ENCODE data around the gene COL4A1.

DNA sequence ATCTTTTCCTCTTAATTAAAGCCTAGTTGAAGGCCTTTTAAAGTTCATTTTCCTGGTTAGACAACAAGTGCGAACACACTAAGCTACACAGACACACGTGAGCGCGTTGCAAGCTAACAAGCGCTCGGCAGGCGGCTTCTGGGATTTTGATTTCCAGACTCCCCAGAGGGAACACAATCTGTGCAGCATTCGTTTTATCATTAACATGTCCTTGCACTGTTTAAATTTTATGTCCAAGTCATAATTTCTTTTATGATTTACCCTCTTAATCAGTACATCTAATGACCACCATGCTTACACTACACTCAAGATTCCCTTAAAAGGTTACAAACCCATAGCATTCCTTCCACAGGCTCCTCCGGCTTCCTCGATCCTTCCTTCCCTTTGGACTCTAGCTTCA, 16.8 kb downstream of the COL4A1 start:
- TF ChIP-seq EZH2 (IDR thresholded peaks at IDR 0.05; ENCODE audit: insufficient read depth, poor library complexity, severe bottlenecking): no peak
- no peak for TF ChIP-seq EZH2phosphoT487 (IDR thresholded peaks at IDR 0.05; ENCODE audit: insufficient read depth, low read depth)

All from GM23248 (cell line).